Fibroblast of skin of left biceps (primary cell): ENCODE results near the gene ELAVL2.

Experiments used
- DNase-seq, 2 experiments: peaks; one replicate each; pipeline ENCODE4 v3.0.0-alpha.2; 2013; ENCODE audit warnings: low read depth in 2 of 2

The ELAVL2 gene

DNA sequence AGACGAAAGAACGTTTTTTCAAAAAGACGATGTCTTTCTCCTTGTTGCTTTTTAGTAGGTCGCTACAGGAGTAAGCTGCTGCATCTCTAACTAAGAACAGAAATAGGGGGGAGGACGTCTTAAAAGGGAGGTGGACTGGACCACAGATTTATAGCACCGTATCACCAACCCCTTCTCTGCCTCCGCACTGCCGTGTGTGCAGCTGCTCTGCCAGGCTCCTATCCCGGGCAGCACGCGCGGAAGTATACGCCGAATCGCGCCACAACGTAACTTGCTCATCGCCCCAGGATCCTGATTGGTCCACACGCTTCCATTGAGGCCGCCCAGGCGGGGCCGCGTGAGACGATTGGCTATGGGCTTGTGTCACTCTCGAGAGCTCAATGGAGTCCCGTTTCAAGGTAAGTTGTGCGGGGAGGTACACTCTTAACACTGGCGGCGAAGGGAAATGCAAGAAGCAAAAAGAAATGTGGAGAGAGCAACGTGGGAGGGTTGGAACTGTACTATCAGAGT, at the start of gene ELAVL2:
ELAVL2 (minus strand) TSS at position 121 of the 510 bp plus-strand sequence. CDS start 64,006 bp downstream, outside the sequence.
- DNase-seq: peak; percentile 98

DNA sequence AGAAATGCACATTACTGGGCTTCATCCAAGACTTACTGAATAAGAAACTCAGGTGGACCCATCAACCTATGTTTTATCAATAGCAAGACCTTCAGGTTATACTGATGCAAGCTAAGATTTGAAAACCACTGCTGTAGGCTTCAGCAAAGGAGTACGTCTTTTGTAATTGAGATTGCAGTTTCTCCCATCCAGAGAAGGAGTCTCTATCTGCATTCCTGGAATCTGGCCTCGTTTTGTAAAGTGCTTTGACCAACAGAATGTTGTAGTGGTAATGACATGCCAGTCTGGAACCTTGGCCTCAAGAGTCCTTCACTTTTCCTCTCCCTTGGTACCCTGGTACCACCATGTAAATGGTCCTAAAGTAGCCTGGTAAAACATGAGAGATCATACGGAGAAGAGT, 32.2 kb upstream of the ELAVL2 start:
- no peak for DNase-seq

DNA sequence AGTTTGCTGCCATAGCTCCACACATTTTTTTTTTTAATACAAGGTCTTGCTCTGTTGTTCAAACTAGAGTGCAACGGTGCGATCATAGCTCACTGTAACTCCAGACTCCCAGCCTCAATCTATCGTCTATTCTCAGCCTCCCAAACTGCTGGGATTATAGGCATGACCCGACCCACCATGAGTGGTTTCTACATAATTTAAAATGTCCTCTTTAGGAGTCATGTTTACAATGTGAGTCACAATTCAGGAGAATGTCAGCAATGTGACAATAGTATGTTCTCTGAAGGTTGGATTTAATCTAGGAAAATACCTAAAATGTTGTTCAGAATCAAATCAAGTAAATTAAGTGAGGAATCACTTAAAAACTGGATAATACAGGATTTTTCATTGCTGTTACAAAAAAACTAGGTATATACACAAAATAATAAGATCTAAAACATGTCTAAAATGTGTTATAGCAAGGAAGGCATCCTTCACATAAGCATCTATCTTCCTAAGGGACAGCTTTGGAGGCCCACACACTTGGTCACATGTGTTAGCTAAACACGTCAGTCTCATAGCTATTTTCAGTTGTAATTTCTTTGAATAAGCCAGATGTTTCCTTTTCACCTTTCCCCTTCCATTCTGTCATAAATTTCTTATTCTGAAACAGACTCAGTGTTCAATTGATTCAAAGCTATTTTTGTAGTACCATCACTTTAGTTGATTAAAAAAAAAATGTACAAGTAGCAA, 30.0 kb upstream of the ELAVL2 start:
- DNase-seq: no peak

GRCh38 chr9:23850690-23851629, 24.9 kb upstream of the ELAVL2 start:
- no peak for DNase-seq

GRCh38 chr9:23850242-23850689, 24.2 kb upstream of the ELAVL2 start:
- no peak for DNase-seq

DNA sequence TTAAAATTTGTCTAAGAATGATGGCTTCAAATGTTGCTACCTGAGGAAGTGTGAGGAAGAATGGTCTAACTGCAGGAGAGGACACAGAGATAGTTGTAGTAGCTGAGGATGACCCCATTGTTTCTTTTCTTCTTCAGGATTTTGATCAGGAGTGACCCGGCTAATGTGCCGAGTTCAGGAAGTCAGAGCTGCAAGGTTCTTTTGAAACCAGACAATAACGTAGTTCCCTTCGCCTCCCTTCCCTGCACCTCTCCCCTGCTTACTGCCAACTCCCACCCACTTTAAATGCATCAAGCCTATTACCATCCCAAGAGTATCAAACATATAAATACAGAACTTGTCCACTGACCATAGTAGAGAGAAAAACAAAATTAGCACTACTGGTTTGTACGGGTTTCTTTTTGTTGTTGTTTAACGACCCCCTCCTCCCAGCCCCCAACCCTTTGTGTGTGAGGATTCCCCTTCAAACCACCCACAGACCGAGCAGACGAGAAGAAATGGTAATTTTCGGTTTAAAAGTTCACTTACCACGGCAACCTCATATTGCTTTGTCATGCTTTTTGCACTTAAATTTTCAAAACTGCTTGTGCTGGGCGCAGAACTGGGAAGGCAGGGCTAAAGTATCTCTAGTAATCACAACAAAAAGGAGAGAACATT, 23.5 kb upstream of the ELAVL2 start:
- DNase-seq: no peak

- no peak for DNase-seq
Observed at GRCh38 chr9:23842565-23843129, 16.6 kb upstream of the ELAVL2 start.

DNA sequence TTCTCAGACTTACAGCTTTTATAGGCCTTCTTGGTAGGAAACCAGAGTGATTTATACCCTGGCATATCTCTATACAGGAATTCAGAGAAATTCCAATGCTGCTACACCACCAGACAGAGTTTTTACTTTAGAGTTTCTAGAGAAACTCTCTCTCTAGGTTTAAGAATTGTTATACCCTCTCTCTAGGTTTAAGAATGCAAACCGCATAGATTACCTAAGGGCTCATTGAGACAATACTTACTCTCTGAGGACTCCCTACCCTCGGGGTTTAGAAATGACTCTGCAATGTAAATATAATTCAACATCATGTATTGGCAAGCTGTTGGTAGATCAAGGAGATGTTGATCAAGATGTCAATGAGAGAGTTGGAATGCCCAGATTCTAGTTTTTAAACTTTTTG, 15.3 kb upstream of the ELAVL2 start:
- no peak for DNase-seq

GRCh38 chr9:23837038-23837437, 11.0 kb upstream of the ELAVL2 start:
- DNase-seq: no peak

DNA sequence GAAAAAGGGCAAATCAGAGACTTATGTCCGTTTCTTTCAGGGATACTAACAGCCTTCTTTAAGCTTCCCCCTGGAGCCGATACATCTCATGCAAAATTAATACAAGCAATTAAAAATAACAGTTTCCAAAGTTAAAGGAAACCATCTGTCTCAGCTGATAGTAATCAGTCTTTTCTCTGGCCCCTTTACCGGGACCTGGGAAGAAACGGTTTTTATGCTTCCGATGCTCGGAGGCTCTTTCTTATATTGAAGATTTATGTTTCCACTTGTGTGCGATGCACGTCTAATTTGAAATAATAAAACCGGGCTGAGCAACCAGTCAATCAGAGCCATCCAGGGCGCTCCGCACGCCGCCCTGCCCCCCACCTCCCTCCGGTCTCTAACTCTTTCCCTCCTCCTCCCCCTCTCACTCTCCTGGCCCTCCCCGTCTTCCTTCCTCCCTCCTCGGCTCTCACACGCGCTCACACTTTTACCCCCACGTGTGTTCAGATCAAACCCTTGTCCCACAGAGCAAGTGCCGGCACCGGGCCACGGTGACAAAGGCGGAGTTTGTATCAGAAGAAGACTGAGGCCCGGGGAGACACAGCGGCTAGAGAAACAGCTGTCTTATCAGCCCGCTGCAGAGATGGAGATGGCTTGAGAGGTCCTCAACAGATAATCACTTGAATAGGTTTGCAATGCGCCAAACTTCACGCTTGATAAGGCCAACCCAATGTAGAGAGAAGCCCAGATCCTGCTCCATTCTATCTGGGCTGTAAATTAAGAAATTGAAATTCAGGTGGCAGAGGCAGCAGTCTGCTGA, 5.1 kb upstream of the ELAVL2 start:
- no peak for DNase-seq

GRCh38 chr9:23830476-23830805, 4.4 kb upstream of the ELAVL2 start:
- DNase-seq: no peak

DNA sequence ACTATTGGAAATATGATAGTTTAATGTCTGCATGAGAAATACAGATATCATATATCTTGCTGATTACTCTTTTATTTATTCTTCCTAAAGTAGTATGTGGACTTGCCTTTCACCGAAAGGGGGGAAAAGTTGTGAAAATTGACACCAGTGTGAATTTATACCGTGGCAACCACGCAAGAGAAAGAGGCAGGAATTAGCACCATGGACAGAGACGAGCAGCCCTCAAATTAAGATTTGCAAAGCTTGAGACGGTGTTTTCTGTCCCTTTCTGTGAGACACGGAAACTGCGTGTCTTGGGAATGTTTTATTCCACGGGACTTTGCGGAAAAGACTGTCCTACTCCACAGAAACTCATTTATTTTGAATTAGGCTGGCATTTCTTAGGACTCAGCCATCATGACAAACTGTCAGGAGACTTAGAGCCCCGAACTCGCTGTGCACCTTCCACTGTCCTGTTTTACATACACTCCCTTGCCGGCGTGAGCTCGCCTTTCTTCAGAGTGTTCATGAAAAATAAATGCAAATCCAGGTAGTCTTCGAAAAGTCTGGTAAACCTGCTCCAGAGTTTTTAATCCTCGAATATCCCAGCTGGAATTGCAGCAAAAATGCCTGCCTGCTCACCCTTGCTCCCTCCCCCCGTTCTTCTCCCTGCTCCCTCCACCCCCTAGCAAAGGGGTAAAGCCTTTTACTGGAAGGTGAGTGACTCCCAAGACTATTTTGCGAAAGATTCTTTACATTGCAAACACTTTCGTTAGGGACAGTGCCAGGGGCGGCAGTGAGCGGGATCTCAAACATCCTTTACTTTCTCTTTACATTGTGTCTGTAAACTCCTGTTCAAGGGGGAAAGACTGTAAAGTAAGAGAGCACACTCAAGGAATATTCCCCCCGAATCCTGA, 3.8 kb upstream of the ELAVL2 start:
- no peak for DNase-seq

DNA sequence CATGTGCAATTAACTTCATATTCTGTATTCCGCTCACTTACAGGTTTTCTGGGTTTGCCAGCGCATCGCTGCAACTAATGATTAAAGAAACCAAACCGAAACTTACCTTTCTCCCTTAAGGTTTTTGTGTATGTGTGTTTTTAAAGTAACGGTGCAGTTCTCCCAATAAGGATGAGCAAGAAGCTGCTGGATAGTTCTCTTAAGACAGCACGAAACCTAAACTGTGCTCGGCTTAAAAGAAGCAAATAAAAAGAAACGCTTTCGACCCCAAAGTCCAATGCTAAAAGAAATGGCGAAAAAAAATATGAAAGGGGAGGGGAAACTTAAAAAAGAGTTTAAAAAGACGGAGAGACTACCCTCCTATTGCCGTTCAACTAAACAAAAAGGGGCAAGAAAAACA, 340 bp downstream of the ELAVL2 start:
- no peak for DNase-seq

GRCh38 chr9:23824830-23825591, 1.0 kb downstream of the ELAVL2 start:
- DNase-seq: no peak

DNA sequence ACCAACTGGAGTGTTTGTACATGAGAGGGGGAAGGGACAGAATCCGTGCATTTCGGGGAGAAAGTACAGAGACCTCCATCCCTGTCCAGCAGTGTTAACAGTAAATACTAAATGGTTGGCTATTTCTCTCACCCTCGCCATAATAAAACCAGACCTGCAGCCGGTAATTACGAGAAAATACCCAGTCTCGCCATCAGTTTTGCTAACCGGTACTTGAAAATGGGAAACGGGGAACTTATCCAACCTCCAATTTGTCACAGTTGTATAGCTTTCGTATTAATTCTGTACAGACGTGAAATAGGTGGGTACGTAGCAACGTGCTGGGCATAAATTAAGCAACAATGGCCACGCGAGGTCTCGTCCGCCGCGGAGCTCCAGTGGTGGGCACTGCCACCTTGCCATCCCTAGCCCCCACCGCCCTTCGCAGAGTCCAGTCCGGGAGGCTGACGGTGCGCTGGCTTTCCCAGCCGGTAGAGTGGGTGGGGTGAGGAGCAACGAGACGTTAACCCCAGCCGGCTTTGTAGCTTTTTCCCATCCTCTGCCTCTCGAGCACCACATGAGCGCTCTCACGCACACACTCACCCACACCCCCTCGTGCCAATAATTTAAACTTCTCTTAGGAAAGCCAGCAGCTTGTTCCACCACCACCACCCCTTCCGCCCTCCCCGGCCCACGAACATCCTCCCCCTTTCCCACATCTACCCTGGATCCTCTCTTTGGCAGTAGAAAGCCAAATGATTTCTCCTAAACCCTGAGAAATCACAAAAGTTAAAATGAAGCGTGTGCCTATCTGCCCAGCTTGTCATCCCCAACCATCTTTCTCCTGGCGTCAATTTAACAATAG, 1.8 kb downstream of the ELAVL2 start:
- no peak for DNase-seq

GRCh38 chr9:23823269-23823668, 2.8 kb downstream of the ELAVL2 start:
- DNase-seq: no peak

DNA sequence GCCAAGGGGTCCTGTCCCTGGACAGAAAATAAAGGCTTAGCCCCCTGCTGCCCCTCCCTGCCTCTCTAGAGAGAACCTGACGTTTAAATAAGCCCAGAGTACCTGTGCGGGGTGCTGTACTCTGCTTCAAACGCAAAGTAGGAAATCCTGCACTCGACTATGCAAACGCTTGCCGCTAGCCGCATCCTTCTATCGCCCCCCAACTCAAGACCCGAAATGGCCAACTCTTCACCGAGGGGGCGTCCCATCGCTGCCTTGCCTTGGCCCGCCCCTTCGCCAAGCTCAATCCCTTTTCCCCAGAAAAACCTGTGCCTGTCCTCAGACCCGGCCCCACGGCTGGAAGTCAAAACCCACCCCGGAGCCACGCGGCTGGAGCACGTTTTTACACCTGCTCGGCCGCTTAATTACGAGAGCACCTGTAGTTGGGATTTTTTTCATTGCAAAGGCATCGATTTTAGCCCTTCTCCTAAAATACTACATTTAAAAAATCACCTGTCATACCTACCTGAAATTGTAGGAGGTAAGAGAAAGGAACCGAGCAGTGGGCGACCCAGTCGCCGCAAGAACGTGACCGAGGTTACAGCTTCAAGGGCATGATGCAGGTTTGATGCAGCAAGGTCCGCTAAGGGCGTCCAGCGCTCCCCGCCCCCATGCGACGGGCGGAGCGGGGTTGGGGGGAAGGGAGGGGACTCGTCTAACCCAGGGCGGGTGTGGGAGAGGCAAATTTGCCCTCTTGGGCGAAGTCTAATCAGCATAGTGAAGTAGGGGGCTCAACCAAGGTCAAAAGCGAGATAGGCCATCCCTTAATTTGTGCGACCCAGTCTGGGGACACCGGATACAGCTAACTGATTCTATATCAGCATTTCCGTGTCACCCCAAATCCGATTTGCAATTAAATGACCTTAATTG, 3.5 kb downstream of the ELAVL2 start:
- DNase-seq: no peak
